Measurements from ENCODE around the gene H2BW1. TPM values are rescaled to one million over a fixed set of nuclear protein-coding genes. Genes with fewer than 3 reads are reported as not detected.

Gene H2BW1
- total RNA-seq, 1 experiment from 2014 or later: not detected

Other genes with a start within 250 kb of the H2BW1 start
- gene PLP1, start 236.9 kb downstream of the H2BW1 start, total RNA-seq (2014; rRNA removed; shearing (Covaris generic)): 543 and 547 TPM in 2 replicates
- gene RAB9B, start 181.5 kb downstream of the H2BW1 start, total RNA-seq (2014; rRNA removed; shearing (Covaris generic)): 1.1 and 1.4 TPM in 2 replicates
- gene TMSB15B, start 51.1 kb downstream of the H2BW1 start, total RNA-seq (2014; rRNA removed; shearing (Covaris generic)): 5.3 and 5.5 TPM in 2 replicates
- not detected in 2 replicates for gene H2BW2, start 26.2 kb upstream of the H2BW1 start, total RNA-seq (2014; rRNA removed; shearing (Covaris generic))
- 0.24 and 0.98 TPM in 2 replicates for gene TMSB15C, start 62.5 kb upstream of the H2BW1 start, total RNA-seq (2014; rRNA removed; shearing (Covaris generic))
- 0.21 and 0.32 TPM in 2 replicates for gene ZCCHC18, start 98.8 kb upstream of the H2BW1 start, total RNA-seq (2014; rRNA removed; shearing (Covaris generic))
- gene SLC25A53, start 143.3 kb upstream of the H2BW1 start, total RNA-seq (2014; rRNA removed; shearing (Covaris generic)): 9.6 and 10.6 TPM in 2 replicates
- gene FAM199X, start 152.7 kb upstream of the H2BW1 start, total RNA-seq (2014; rRNA removed; shearing (Covaris generic)): 22.8 and 25.7 TPM in 2 replicates
- gene ESX1, start 241.2 kb upstream of the H2BW1 start, total RNA-seq (2014; rRNA removed; shearing (Covaris generic)): 0.24 and 0.34 TPM in 2 replicates

All from SK-MEL-5 (cell line).